ENCODE measurements around the gene MEA1. TPM values are rescaled to one million over a fixed set of nuclear protein-coding genes. Genes with fewer than 3 reads are reported as not detected.
A peak's percentile ranks its signal among the peaks of the same experiment; 100 is the strongest.

MEA1 gene
- total RNA-seq, 2 donors from 2014 or later = 93.3 to 104 TPM

- Histone ChIP-seq H3K9ac (ENCODE audit: extremely low read depth, low read length, poor library complexity, severe bottlenecking) (no peak overlapping the region), H3K4me3 (ENCODE audit: low read length) (no peak overlapping the region), H3K4me1 (ENCODE audit: control insufficient read depth, insufficient read depth, low read length) (no peaks in the 10 kb centered on the region), H3K36me3 (ENCODE audit: control insufficient read depth, insufficient read depth, low read length) (peaks cover 4% of the 10 kb centered on the region), H3K27me3 (ENCODE audit: control insufficient read depth, insufficient read depth, low read length, poor library complexity, severe bottlenecking) (no peaks in the 10 kb centered on the region), H3K27ac (ENCODE audit: low read depth, low read length) (no peak overlapping the region), H3K9me3 (ENCODE audit: control insufficient read depth, low read length) (no peaks in the 10 kb centered on the region)
- Mint-ChIP-seq H3K36me3 (ENCODE audit: low read depth) (peaks cover 17% of the 10 kb centered on the region), H3K27me3 (ENCODE audit: insufficient read depth) (no peaks in the 10 kb centered on the region), H3K4me1 (peaks cover 4% of the 10 kb centered on the region), H3K4me3 (no peak overlapping the region), H3K27ac (peak overlapping the region; percentile 10), H3K9me3 (no peaks in the 10 kb centered on the region)
- no peak for DNase-seq
- 91 to 97% methylated on average over 3 of the region's 3 CpGs for WGBS, 2 experiments (ENCODE audit: insufficient coverage in 1 of 2, insufficient read length in 1 of 2)
- TF ChIP-seq CTCF (conservative IDR thresholded peaks at IDR 0.05) = no peak
Measured at GRCh38 chr6:42971746-42972327, 41.9 kb downstream of the MEA1 start.

DNA sequence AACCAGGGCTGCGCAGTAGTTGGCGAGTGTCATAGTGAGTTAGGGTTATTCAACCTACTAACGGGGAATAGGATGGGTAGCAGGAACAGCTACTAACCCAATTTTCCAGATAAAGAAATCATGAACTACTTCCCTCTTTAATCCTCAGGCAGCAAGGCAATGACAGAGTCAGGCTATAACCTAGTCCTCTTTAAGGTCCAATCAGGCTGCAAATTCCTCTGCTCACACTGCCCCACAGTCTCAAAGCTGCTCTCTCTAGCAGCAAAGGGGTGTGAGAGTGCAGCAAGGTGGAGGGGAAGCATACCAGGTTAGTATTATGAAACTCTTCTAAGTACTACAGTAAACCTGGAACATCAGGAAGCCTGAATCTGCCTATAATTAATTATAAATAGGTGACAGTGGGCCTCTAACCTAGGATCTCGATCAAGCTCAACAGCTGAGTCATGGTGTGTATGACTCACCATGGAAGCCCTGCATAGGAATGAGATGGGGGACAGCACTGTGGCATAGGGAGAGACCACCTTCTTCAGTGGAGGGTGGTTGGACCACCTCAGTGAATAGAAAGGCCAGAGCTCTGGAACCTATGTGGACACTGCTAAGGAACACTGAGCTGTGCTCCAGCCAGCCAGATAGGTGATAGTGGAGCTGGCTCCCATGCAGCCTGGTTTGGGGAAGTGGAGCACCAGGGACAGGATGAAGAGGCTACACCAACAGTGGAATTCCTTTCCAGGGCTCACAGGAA lies 42.7 kb downstream of the MEA1 start:
- Histone ChIP-seq H3K9ac (ENCODE audit: extremely low read depth, low read length, poor library complexity, severe bottlenecking) (no peak overlapping the region), H3K9me3 (ENCODE audit: control insufficient read depth, low read length) (no peaks in the 10 kb centered on the region), H3K36me3 (ENCODE audit: control insufficient read depth, insufficient read depth, low read length) (no peaks in the 10 kb centered on the region), H3K4me3 (ENCODE audit: low read length) (no peak overlapping the region), H3K4me1 (ENCODE audit: control insufficient read depth, insufficient read depth, low read length) (no peaks in the 10 kb centered on the region), H3K27me3 (ENCODE audit: control insufficient read depth, insufficient read depth, low read length, poor library complexity, severe bottlenecking) (no peaks in the 10 kb centered on the region), H3K27ac (ENCODE audit: low read depth, low read length) (no peak overlapping the region)
- DNase-seq = peak; percentile 61
- H3K4me1 Mint-ChIP-seq = peaks cover 3% of the 10 kb centered on the region
- H3K9me3 Mint-ChIP-seq = no peaks in the 10 kb centered on the region
- WGBS, 2 experiments (ENCODE audit: insufficient coverage in 1 of 2, insufficient read length in 1 of 2) = 90 to 92% methylated on average over 3 to 4 of the region's 4 CpGs
- TF ChIP-seq CTCF (conservative IDR thresholded peaks at IDR 0.05) = no peak
- H3K27me3 Mint-ChIP-seq (ENCODE audit: insufficient read depth) = no peaks in the 10 kb centered on the region
- H3K27ac Mint-ChIP-seq = peak overlapping the region; percentile 59
- H3K4me3 Mint-ChIP-seq = no peak overlapping the region
- H3K36me3 Mint-ChIP-seq (ENCODE audit: low read depth) = peaks cover 21% of the 10 kb centered on the region

DNA sequence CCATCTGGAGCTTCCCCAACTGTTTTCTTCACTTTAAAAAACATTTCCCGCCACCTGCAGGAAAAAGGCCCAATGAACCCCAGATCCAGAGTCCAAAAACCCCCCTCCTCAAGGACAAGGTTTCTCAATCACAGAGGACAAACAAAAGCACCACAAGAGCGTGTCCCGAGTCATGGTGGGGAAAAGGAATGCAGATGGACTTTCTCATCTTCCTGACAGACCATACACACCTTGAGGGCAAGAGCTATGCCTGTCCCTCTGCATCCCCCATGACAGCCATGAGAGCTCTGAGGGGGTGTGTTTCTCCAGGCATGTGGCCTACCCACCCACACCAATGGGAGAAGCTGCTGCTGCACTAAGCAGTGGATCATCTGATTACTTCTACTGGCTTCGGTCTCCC lies 43.8 kb downstream of the MEA1 start:
- Mint-ChIP-seq H3K4me3 (no peak overlapping the region), H3K27ac (peak overlapping the region; percentile 39), H3K27me3 (ENCODE audit: insufficient read depth) (no peaks in the 10 kb centered on the region), H3K36me3 (ENCODE audit: low read depth) (peaks cover 24% of the 10 kb centered on the region), H3K9me3 (no peaks in the 10 kb centered on the region), H3K4me1 (peaks cover 3% of the 10 kb centered on the region)
- H3K36me3 ChIP-seq (ENCODE audit: control insufficient read depth, insufficient read depth, low read length) = no peaks in the 10 kb centered on the region
- H3K9me3 ChIP-seq (ENCODE audit: control insufficient read depth, low read length) = no peaks in the 10 kb centered on the region
- H3K27ac ChIP-seq (ENCODE audit: low read depth, low read length) = no peak overlapping the region
- H3K27me3 ChIP-seq (ENCODE audit: control insufficient read depth, insufficient read depth, low read length, poor library complexity, severe bottlenecking) = no peaks in the 10 kb centered on the region
- H3K4me1 ChIP-seq (ENCODE audit: control insufficient read depth, insufficient read depth, low read length) = no peaks in the 10 kb centered on the region
- no peak for DNase-seq
- no peak overlapping the region for H3K4me3 ChIP-seq (ENCODE audit: low read length)
- WGBS, 2 experiments (ENCODE audit: insufficient coverage in 1 of 2, insufficient read length in 1 of 2) = 93 to 100% methylated on average over 2 to 4 of the region's 4 CpGs
- no peak overlapping the region for H3K9ac ChIP-seq (ENCODE audit: extremely low read depth, low read length, poor library complexity, severe bottlenecking)
- TF ChIP-seq CTCF (conservative IDR thresholded peaks at IDR 0.05) = no peak
